ENCODE measurements around the gene TLCD3B. TPM values are rescaled to one million over a fixed set of nuclear protein-coding genes. Genes with fewer than 3 reads are reported as not detected.

Gene TLCD3B
- total RNA-seq, 4 donors from 2014 or later = not detected

DNA sequence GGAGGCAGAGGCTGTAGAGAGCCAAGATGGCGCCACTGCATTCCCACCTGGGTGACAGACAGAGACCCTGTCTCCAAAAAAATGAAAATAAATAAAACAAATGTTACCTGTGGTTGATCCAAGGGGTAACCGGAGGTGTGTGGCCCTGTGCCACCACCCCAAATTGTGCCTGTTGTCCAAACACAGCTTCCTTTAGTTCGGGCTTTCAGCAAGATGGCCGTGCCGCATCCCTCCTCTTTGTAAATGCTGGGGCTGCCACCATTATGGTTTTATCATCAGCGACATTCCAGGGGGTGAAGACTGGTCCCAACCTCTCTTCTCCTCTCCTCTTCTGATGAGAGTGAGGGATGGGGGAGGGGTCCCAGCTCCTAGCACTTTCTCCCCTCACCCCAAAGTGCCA is 8.2 kb downstream of the TLCD3B start, which contains the start of gene C16orf92:
C16orf92 (plus strand) TSS at position 312 of the 400 bp plus-strand sequence. CDS start 143 bp downstream, outside the sequence.
- TF ChIP-seq, protein P1, sequence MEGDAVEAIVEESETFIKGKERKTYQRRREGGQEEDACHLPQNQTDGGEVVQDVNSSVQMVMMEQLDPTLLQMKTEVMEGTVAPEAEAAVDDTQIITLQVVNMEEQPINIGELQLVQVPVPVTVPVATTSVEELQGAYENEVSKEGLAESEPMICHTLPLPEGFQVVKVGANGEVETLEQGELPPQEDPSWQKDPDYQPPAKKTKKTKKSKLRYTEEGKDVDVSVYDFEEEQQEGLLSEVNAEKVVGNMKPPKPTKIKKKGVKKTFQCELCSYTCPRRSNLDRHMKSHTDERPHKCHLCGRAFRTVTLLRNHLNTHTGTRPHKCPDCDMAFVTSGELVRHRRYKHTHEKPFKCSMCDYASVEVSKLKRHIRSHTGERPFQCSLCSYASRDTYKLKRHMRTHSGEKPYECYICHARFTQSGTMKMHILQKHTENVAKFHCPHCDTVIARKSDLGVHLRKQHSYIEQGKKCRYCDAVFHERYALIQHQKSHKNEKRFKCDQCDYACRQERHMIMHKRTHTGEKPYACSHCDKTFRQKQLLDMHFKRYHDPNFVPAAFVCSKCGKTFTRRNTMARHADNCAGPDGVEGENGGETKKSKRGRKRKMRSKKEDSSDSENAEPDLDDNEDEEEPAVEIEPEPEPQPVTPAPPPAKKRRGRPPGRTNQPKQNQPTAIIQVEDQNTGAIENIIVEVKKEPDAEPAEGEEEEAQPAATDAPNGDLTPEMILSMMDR (IDR thresholded peaks at IDR 0.05; ENCODE audit: low read depth) = no peak

DNA sequence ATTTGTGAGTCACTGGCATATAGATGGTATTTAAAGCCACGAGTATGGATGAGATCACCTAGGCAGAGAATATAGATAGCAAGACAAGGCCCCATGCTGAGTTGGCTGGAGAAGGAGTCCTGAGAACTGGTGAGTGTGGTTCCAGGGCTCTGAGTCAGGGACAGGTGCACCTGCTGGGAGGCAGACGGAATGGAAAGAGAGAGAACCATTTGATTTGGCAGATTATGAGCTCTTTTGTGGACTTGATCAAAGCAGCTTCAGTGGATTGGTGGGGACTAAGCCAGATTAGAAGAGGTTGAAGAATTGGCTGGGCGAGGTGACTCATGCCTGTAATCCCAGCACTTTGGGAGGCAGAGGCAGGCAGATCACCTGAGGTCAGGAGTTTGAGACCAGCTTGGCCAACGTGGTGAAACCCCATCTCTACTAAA is 12.3 kb downstream of the TLCD3B start:
- TF ChIP-seq, protein P1 (IDR thresholded peaks at IDR 0.05; ENCODE audit: low read depth) = no peak

DNA sequence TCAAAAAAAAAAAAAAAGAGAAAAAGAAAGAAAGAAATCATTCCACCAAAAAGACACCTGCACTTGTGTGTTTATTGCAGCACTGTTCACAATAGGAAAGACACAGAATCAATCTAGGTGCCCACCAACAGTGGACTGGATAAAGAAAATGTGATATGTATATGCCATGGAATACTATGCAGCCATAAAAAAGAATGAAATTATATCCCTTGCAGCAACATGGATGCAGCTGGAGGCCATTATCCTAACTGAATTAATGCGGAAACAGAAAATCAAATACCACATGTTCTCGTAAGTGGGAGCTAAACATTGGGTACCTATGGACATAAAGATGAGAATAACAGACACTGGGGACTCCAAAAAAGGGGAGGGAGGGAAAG is 13.8 kb downstream of the TLCD3B start:
- TF ChIP-seq, protein P1 (IDR thresholded peaks at IDR 0.05; ENCODE audit: low read depth) = no peak

DNA sequence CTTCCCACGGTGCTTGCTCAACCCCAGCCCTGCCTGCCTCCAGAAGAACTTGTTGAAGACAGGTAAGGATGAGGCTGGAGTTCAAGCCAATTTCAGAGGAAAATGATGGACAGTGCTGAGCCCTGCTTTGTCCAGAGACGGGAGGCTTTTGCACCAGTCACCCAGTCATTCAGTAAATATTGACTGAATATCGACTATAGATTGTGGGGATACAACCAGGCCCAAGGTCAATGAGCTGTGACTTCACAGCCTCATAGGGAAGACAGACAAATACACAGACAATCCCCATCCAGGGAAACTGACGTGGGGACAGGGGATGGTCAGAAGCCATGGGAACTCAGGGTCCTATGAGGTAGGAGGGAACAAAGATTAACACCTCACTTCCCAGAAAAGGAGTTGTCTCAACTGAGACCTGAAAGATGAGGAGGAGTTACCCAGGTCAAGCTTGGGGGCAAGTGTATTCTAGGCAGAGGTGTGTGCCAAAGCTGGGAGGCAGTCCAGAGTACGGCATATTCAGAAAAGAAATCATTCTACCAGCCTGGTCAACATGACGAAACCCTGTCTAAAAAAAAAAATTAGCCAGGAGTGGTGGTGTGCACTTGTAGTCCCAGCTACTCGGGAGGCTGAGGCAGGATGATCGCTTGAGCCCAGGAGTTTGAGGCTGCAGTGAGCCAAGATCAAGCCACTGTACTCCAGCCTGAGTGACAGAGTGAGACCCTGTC is 14.4 kb downstream of the TLCD3B start:
- TF ChIP-seq, protein P1 (IDR thresholded peaks at IDR 0.05; ENCODE audit: low read depth) = no peak

DNA sequence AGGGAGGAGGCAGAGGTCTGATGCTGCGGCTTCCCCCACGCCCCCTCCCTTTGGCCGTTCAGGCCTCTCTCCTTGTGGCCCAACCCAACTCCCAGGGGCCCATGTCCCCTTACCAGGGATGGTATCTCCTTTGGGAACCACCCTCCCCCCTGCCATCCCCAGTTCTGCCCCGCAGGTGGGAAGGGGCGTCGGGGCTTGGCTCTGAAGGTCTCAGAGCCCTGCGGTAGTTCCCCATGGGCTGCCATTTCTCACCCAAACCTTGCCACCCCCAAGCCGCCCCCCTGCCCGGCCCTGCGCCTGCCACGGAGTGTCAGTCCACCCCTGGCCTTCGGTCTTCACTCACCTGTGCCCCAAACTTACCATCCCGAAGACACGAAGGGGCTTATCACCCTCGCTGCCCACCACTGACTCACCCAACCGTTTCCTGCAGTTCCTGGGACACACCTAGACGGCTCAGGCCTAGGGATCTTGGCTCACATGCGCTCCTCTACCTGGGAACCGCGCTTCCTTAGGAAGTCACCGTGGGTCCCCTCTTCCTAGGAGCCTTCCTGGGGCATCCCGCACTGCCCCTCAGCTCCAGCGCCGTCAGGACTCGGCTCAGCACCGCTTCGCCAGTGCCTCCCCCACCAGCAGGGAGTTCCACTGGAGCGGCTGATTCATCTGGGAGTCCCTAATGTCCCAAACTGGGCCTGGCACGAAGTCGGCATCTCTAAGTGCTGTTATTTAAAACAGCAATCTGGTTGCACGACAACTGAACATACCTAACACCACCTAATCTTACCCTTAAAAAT is 19.2 kb downstream of the TLCD3B start:
- TF ChIP-seq, protein P1 (IDR thresholded peaks at IDR 0.05; ENCODE audit: low read depth) = no peak

- TF ChIP-seq, protein P1 (IDR thresholded peaks at IDR 0.05; ENCODE audit: low read depth) = no peak
Observed at GRCh38 chr16:30010844-30011713, 20.0 kb downstream of the TLCD3B start, which contains the start of gene DOC2A. TSS of gene DOC2A (minus strand) at chr16:30011027. CDS start at chr16:30010222, 805 bp downstream.

All from subcutaneous adipose tissue (tissue), 4 donors.